SK-N-SH treated with all-trans-retinoic acid at 6 μM for 48 hours (cell line): ENCODE results near the gene TMEM167B.

Source experiments
- CREB5 ChIP-seq: fragments of 250-450 bp; sonication (Bioruptor Pico); IDR thresholded peaks from 2 replicates; pipeline ENCODE4 v1.5.1; 2020; ENCODE audit warnings: low read depth, mild to moderate bottlenecking, moderate library complexity
- PPARA ChIP-seq: fragments of 250-450 bp; sonication (Bioruptor Pico); IDR thresholded peaks from 2 replicates; pipeline ENCODE4 v1.5.0; 2020; ENCODE audit warnings: mild to moderate bottlenecking, borderline replicate concordance
- ZNF8 ChIP-seq: fragments of 450-650 bp; formaldehyde crosslinking; IDR thresholded peaks from 2 replicates; pipeline ENCODE4 v1.5.0; 2020; ENCODE audit warnings: mild to moderate bottlenecking, moderate library complexity

DNA sequence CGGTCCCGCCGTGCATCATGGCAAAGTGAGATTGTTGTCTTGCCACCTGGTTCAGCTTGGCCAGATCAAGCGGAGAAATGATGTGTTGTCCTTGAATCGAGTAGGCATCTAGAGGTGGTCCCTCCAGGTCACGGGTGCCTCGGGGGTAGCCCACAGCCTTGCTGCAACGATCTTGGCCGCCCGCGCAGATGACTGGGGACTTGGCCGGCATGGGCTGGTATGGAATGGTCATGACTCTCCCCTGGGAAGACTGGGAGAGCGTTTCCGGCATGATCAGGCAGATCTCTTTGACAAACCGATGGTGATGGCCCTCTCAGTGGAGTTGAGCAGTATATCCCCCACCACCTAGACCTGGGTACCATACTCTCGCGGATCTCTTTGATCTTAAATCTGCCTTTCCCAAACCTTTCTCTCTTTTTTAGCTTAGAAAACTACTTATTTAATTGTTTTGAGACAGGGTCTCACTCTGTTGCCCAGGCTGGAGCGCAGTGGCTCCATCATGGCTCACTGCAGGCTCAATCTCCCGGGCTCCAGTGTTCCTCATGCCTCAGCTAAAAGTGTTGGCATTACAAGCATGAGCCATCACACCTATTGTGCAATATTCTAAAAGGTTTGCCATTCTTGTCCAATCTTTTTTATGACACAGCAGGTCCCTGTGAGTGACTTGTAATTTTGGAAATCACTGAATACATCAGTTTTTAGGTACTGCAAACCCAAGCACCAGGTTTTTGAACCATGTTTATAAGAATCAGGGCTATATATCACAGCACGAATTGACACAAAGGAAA is 14.0 kb downstream of the TMEM167B start:
- TF ChIP-seq CREB5 (CRISPR knock-in tag) (no peak), ZNF8 (CRISPR knock-in tag) (no peak), PPARA (no peak)
